IMR-90 (cell line): ENCODE data around the gene NPIPB8. TPM values are rescaled to one million over a fixed set of nuclear protein-coding genes. Genes with fewer than 3 reads are reported as not detected.

Experiments
- ATAC-seq: fragments of 200-7000 bp; cut with Tn5 transposase; 2 replicates; pipeline ENCODE4 v1.9.1; 2020; ENCODE audit warnings: low read depth, mild to moderate bottlenecking, moderate library complexity
- BruUV-seq: library from RNA; stranded (reverse); fragments of 400-500 nt; replicated peaks from 2 replicates; lab custom pipeline; 2021; lab: Mats Ljungman, UMichigan
- CTCF ChIA-PET: fragments of 300-600 bp; formaldehyde crosslinking; extraction: SDS; loops from one replicate; lab custom pipeline; 2021; ENCODE audit warnings: antibody characterized with exemption; lab: Yijun Ruan, JAX
- POLR2A ChIA-PET: fragments of 300-600 bp; sonication (Branson Sonifier 250); formaldehyde crosslinking; loops from one replicate; lab custom pipeline; 2022; ENCODE audit warnings: antibody characterized with exemption; ENCODE audit not compliant: unreplicated experiment; lab: Charles Lee
- DNase-seq: peaks from one replicate; pipeline ENCODE4 v3.0.0; 2013
- H2AFZ ChIP-seq: replicated peaks from 2 replicates; pipeline ENCODE3; 2013; ENCODE audit warnings: low read length, mild to moderate bottlenecking; ENCODE audit not compliant: poor library complexity
- H2AK5ac ChIP-seq: 2 replicates; pipeline ENCODE4 v1.6.1; 2013; ENCODE audit warnings: low read depth, low read length, inconsistent platforms
- H2AK9ac ChIP-seq: replicated peaks from 2 replicates; pipeline ENCODE3; 2013; ENCODE audit warnings: mild to moderate bottlenecking, low read depth, low read length, moderate library complexity; ENCODE audit not compliant: poor library complexity
- H2BK120ac ChIP-seq: 2 replicates; pipeline ENCODE4 v1.6.1; 2013; ENCODE audit warnings: low read depth, low read length, inconsistent platforms
- H2BK15ac ChIP-seq: 3 replicates; pipeline ENCODE4 v1.6.1; 2013; ENCODE audit warnings: low read depth, low read length, inconsistent platforms
- H2BK20ac ChIP-seq: 2 replicates; pipeline ENCODE4 v1.6.1; 2013; ENCODE audit warnings: low read depth, mild to moderate bottlenecking, inconsistent platforms, low read length, moderate library complexity
- H2BK5ac ChIP-seq: 2 replicates; pipeline ENCODE4 v1.6.1; 2013; ENCODE audit warnings: mild to moderate bottlenecking, low read depth, low read length, inconsistent platforms; ENCODE audit not compliant: poor library complexity, severe bottlenecking
- H3K14ac ChIP-seq: replicated peaks from 2 replicates; pipeline ENCODE4 v1.6.1; 2013; ENCODE audit warnings: low read depth, low read length, inconsistent platforms
- H3K18ac ChIP-seq: 2 replicates; pipeline ENCODE4 v1.6.1; 2013; ENCODE audit warnings: low read depth, low read length, control low read depth
- H3K23ac ChIP-seq: 2 replicates; pipeline ENCODE4 v1.6.1; 2013; ENCODE audit warnings: low read depth, low read length, inconsistent platforms
- H3K27ac ChIP-seq: 2 replicates; pipeline ENCODE4 v1.5.1; 2013; ENCODE audit warnings: mild to moderate bottlenecking, control low read depth, low read length; ENCODE audit not compliant: insufficient read depth
- H3K27me3 ChIP-seq: 2 replicates; pipeline ENCODE4 v1.6.1; 2013; ENCODE audit warnings: low read length; ENCODE audit not compliant: control insufficient read depth, insufficient read depth
- H3K36me3 ChIP-seq: 2 replicates; pipeline ENCODE4 v1.6.1; 2013; ENCODE audit warnings: low read length, mixed read lengths; ENCODE audit not compliant: control insufficient read depth, insufficient read depth
- H3K4ac ChIP-seq: 2 replicates; pipeline ENCODE4 v1.6.1; 2013; ENCODE audit warnings: low read depth, low read length, inconsistent platforms
- H3K4me1 ChIP-seq: 2 replicates; pipeline ENCODE4 v1.6.1; 2013; ENCODE audit warnings: low read length, mixed read lengths; ENCODE audit not compliant: control insufficient read depth, insufficient read depth
- H3K4me2 ChIP-seq: 2 replicates; pipeline ENCODE4 v1.6.1; 2013; ENCODE audit warnings: low read depth, mild to moderate bottlenecking, control low read depth, low read length, moderate library complexity
- H3K4me3 ChIP-seq: 2 replicates; pipeline ENCODE4 v1.5.1; 2013; ENCODE audit warnings: low read depth, mild to moderate bottlenecking, control low read depth, low read length, moderate library complexity; ENCODE audit not compliant: insufficient read depth
- H3K56ac ChIP-seq: 2 replicates; pipeline ENCODE4 v1.6.1; 2013; ENCODE audit warnings: low read length, inconsistent platforms; ENCODE audit not compliant: insufficient read depth; ENCODE audit errors: extremely low read depth
- H3K79me1 ChIP-seq, 2 experiments: 2 replicates each; pipeline ENCODE4 v1.6.1; 2013; ENCODE audit warnings: low read length in 2 of 2, inconsistent platforms in 1 of 2, low read depth in 1 of 2
- H3K9ac ChIP-seq: 2 replicates; pipeline ENCODE4 v1.6.1; 2013; ENCODE audit warnings: low read depth, low read length, control low read depth
- H3K9me1 ChIP-seq: 2 replicates; pipeline ENCODE4 v1.6.1; 2013; ENCODE audit warnings: low read length, inconsistent platforms; ENCODE audit not compliant: insufficient read depth
- H3K9me3 ChIP-seq: 2 replicates; pipeline ENCODE4 v1.6.1; 2013; ENCODE audit warnings: low read length; ENCODE audit not compliant: control insufficient read depth, insufficient read depth
- H4K20me1 ChIP-seq: 2 replicates; pipeline ENCODE4 v1.6.1; 2013; ENCODE audit warnings: low read length, inconsistent platforms; ENCODE audit not compliant: insufficient read depth
- H4K5ac ChIP-seq: 2 replicates; pipeline ENCODE4 v1.6.1; 2013; ENCODE audit warnings: mild to moderate bottlenecking, low read depth, low read length, control low read depth
- H4K8ac ChIP-seq, 2 experiments: 2 replicates each; pipeline ENCODE4 v1.6.1; 2013; ENCODE audit warnings: low read depth in 2 of 2, low read length in 2 of 2, control low read depth in 1 of 2, inconsistent platforms in 1 of 2
- H4K91ac ChIP-seq: 2 replicates; pipeline ENCODE4 v1.6.1; 2013; ENCODE audit warnings: low read depth, low read length, inconsistent platforms; ENCODE audit not compliant: insufficient read depth
- BHLHE40 ChIP-seq: fragments of 150-350 bp; IDR thresholded peaks from 2 replicates; pipeline ENCODE4 v1.6.1; 2016; ENCODE audit warnings: mild to moderate bottlenecking, low read depth, low read length
- CEBPB ChIP-seq: IDR thresholded peaks from 2 replicates; pipeline ENCODE4 v1.6.1; 2012; ENCODE audit warnings: low read depth, low read length, improper control_type of control experiment
- CHD1 ChIP-seq: IDR thresholded peaks from 2 replicates; pipeline ENCODE4 v1.6.1; 2012; ENCODE audit warnings: low read depth, low read length, improper control_type of control experiment
- CTCF ChIP-seq: conservative IDR thresholded peaks from 2 replicates; pipeline ENCODE4 v1.5.1; 2012; ENCODE audit warnings: mild to moderate bottlenecking, low read depth, low read length, improper control_type of control experiment
- ELK1 ChIP-seq: fragments of 150-350 bp; IDR thresholded peaks from 2 replicates; pipeline ENCODE4 v1.6.1; 2016; ENCODE audit warnings: low read depth, mild to moderate bottlenecking, low read length, moderate library complexity, borderline replicate concordance
- FOS ChIP-seq: fragments of 150-350 bp; IDR thresholded peaks from 2 replicates; pipeline ENCODE4 v1.6.1; 2016; ENCODE audit warnings: low read depth, low read length
- MAFK ChIP-seq: IDR thresholded peaks from 2 replicates; pipeline ENCODE4 v1.6.1; 2012; ENCODE audit warnings: low read depth, low read length, improper control_type of control experiment
- MAZ ChIP-seq: IDR thresholded peaks from 2 replicates; pipeline ENCODE4 v1.6.1; 2012; ENCODE audit warnings: low read depth, mild to moderate bottlenecking, low read length, improper control_type of control experiment, moderate library complexity, borderline replicate concordance
- MXI1 ChIP-seq: IDR thresholded peaks from 2 replicates; pipeline ENCODE4 v1.6.1; 2012; ENCODE audit warnings: low read depth, mild to moderate bottlenecking, low read length, moderate library complexity, borderline replicate concordance
- NFE2L2 ChIP-seq: fragments of 150-350 bp; IDR thresholded peaks from 2 replicates; pipeline ENCODE4 v1.6.1; 2016; ENCODE audit warnings: low read depth, mild to moderate bottlenecking, low read length
- POLR2A ChIP-seq: IDR thresholded peaks from 2 replicates; pipeline ENCODE4 v1.6.1; 2012; ENCODE audit warnings: mild to moderate bottlenecking, low read depth, low read length
- RAD21 ChIP-seq: IDR thresholded peaks from 2 replicates; pipeline ENCODE4 v1.6.1; 2012; ENCODE audit warnings: low read length, improper control_type of control experiment
- RCOR1 ChIP-seq: IDR thresholded peaks from 2 replicates; pipeline ENCODE4 v1.6.1; 2012; ENCODE audit warnings: mild to moderate bottlenecking, low read length, improper control_type of control experiment; ENCODE audit not compliant: insufficient replicate concordance
- RFX5 ChIP-seq: IDR thresholded peaks from 2 replicates; pipeline ENCODE4 v1.8.0; 2012; ENCODE audit warnings: low read depth, mild to moderate bottlenecking, low read length, moderate library complexity
- SMC3 ChIP-seq: fragments of 150-350 bp; IDR thresholded peaks from 2 replicates; pipeline ENCODE4 v1.6.1; 2016; ENCODE audit warnings: low read depth, mild to moderate bottlenecking, antibody characterized with exemption, low read length, moderate library complexity
- USF2 ChIP-seq: fragments of 150-350 bp; IDR thresholded peaks from 2 replicates; pipeline ENCODE4 v1.6.1; 2017; ENCODE audit warnings: mild to moderate bottlenecking, antibody characterized with exemption, low read length, low read depth
- WGBS, 2 experiments: methylation state at CpG; one replicate each; pipeline versions ENCODE4 v1.1.5 to v1.1.7; 2013; ENCODE audit warnings: missing lambda C conversion rate in 2 of 2; ENCODE audit not compliant: insufficient read length in 1 of 2; ENCODE audit errors: extremely low coverage in 2 of 2; 5-methylcytosine and 5-hydroxymethylcytosine counted together
- dilution Hi-C: fragments of 300-500 bp; cut with HindIII; formaldehyde crosslinking; loops from one replicate; pipeline ENCODE4 v1.14.3; 2018; ENCODE audit warnings: low sequenced_read_pairs; ENCODE audit not compliant: unreplicated experiment
- in situ Hi-C: fragments of 300-500 bp; cut with MboI; formaldehyde crosslinking; loops from 3 replicates; pipeline ENCODE4 v1.14.3; 2019; ENCODE audit warnings: low sequenced_read_pairs, inconsistent platforms, mixed read lengths
- intact Hi-C: fragments of 100-400 bp; cut with micrococcal nuclease; formaldehyde crosslinking; loops from 2 replicates; pipeline ENCODE4 v1.10.0; 2022
- polyA plus RNA-seq, 3 experiments: library from polyadenylated mRNA; depleted of rRNA; stranded (reverse); fragments of >200 nt; gene quantifications; 2 replicates each; pipeline ENCODE4 v1.2.3, GENCODE V29; 2012; ENCODE audit warnings: low replicate concordance in 1 of 3
- total RNA-seq: library from RNA; depleted of rRNA; stranded (reverse); fragments of >200 nt; gene quantifications from 2 replicates; pipeline ENCODE4 v1.2.3, GENCODE V29; 2012

The NPIPB8 gene
- total and polyA plus RNA-seq, 2 of the 4 experiments (the other 2 are of a cell fraction): not detected

GRCh38 chr16:28589069-28589468 is 48.8 kb upstream of the NPIPB8 start:
- no peak overlapping the region for H3K4ac ChIP-seq
- no peak for TF ChIP-seq RCOR1
- TF ChIP-seq CEBPB: no peak
- TF ChIP-seq MAFK: no peak
- TF ChIP-seq USF2: no peak
- TF ChIP-seq NFE2L2: no peak
- no peak for TF ChIP-seq MAZ
- no peak for TF ChIP-seq RFX5
- no peak for TF ChIP-seq BHLHE40
- TF ChIP-seq ELK1: no peak
- TF ChIP-seq POLR2A: no peak
- TF ChIP-seq MXI1: no peak
- TF ChIP-seq SMC3: no peak
- no peak for TF ChIP-seq RAD21
- no peak for TF ChIP-seq FOS
- no peak for TF ChIP-seq CTCF
- TF ChIP-seq CHD1: no peak
- no peak overlapping the region for H4K5ac ChIP-seq
- dilution Hi-C loops (no loop called here), intact Hi-C loops (no loop called here), in situ Hi-C loops (no loop called here)
- DNase-seq (no peak), ATAC-seq (no peak)
- H3K4me3 ChIP-seq: no peak overlapping the region
- WGBS, 2 experiments: 100% methylated on average over 1 of the region's 8 CpGs; no CpG with 5 or more reads in 1 of the 2 experiments
- no peak overlapping the region for H3K18ac ChIP-seq
- no peak overlapping the region for H3K9ac ChIP-seq
- no peak overlapping the region for H2AFZ ChIP-seq
- no peak overlapping the region for H2BK15ac ChIP-seq
- peaks cover 21% of the 10 kb centered on the region for H3K36me3 ChIP-seq
- H3K9me1 ChIP-seq: 0 out of 2 replicates have a peak, but pooled peaks cover 2% of the 10 kb centered on the region
- H3K56ac ChIP-seq: no peak overlapping the region
- H4K91ac ChIP-seq: no peak overlapping the region
- H2BK20ac ChIP-seq: no peak overlapping the region
- no peaks in the 10 kb centered on the region for H4K20me1 ChIP-seq
- H2BK5ac ChIP-seq: no peak overlapping the region
- H3K27me3 ChIP-seq: no peaks in the 10 kb centered on the region
- H2BK120ac ChIP-seq: no peak overlapping the region
- no TSS peak for BruUV-seq
- no peaks in the 10 kb centered on the region for H3K79me1 ChIP-seq
- no peak overlapping the region for H4K8ac ChIP-seq
- no peaks in the 10 kb centered on the region for H3K9me3 ChIP-seq
- no peaks in the 10 kb centered on the region for H3K4me1 ChIP-seq
- H3K14ac ChIP-seq: no peak overlapping the region
- ChIA-PET CTCF (interaction anchor here (0.6 kb wide), 1 partner anchor 8 kb away, joined by 3 read pairs; no protein-coding TSS in a partner anchor), POLR2A (no interaction called here)
- no peak overlapping the region for H3K23ac ChIP-seq
- no peak overlapping the region for H2AK9ac ChIP-seq
- no peak overlapping the region for H2AK5ac ChIP-seq
- H3K4me2 ChIP-seq: no peak overlapping the region
- H3K27ac ChIP-seq: no peak overlapping the region
